Tibial nerve (tissue), 3 donors: ENCODE results near the gene ATRNL1.

Experiments
- POLR2A ChIP-seq, 2 donors: fragments of 450-650 bp; IDR thresholded peaks; one replicate each; pipeline ENCODE4 v1.6.1; 2017; ENCODE audit warnings: antibody characterized with exemption in 2 of 2, mild to moderate bottlenecking in 2 of 2, moderate library complexity in 2 of 2
- TF ChIP-seq, protein P1 (sequence below), 5 experiments: fragments of 200-600 bp in 3 of 5; fragments of 450-650 bp in 2 of 5; sonication (generic) in 3 of 5; IDR thresholded peaks; one replicate each; pipeline ENCODE4 v1.5.1; 2016 to 2019; ENCODE audit warnings: antibody characterized with exemption in 5 of 5, mild to moderate bottlenecking in 3 of 5, moderate library complexity in 2 of 5

DNA sequence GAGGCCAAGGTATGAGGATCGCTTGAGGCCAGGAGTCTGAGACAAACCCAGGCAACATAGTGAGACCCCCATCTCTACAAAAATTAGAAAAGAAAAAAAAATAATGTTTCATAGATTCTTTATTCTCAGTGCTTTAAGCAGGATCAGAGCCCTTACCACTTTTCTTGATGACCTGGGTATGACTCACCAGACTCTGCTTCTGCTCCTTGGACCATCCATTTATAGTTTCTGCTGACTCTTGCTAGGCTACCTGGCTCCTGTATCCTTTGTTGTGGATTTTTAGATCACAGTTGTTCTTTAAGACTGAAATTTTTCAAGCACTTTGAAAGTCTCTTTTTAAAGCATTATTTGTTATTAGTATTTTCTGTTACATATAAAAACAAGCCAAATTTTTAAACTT is 768.7 kb downstream of the ATRNL1 start:
- TF ChIP-seq POLR2A (IDR thresholded peaks at IDR 0.05), result no peak
- TF ChIP-seq, protein P1, sequence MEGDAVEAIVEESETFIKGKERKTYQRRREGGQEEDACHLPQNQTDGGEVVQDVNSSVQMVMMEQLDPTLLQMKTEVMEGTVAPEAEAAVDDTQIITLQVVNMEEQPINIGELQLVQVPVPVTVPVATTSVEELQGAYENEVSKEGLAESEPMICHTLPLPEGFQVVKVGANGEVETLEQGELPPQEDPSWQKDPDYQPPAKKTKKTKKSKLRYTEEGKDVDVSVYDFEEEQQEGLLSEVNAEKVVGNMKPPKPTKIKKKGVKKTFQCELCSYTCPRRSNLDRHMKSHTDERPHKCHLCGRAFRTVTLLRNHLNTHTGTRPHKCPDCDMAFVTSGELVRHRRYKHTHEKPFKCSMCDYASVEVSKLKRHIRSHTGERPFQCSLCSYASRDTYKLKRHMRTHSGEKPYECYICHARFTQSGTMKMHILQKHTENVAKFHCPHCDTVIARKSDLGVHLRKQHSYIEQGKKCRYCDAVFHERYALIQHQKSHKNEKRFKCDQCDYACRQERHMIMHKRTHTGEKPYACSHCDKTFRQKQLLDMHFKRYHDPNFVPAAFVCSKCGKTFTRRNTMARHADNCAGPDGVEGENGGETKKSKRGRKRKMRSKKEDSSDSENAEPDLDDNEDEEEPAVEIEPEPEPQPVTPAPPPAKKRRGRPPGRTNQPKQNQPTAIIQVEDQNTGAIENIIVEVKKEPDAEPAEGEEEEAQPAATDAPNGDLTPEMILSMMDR (IDR thresholded peaks at IDR 0.05), result no peak
